ENCODE results near the gene IPO11. TPM values are rescaled to one million over a fixed set of nuclear protein-coding genes. Genes with fewer than 3 reads are reported as not detected.

The IPO11 gene
- total and polyA plus RNA-seq, 2 of the 13 experiments (the other 11 are each of a cell fraction or from before 2014, with no cell fraction given) = 13.9 to 24.4 TPM

- TF ChIP-seq ZBTB37 (CRISPR knock-in tag; IDR thresholded peaks at IDR 0.05) (no peak), RCOR2 (CRISPR knock-in tag; IDR thresholded peaks at IDR 0.05) (no peak), ZMAT3 (CRISPR knock-in tag; conservative IDR thresholded peaks at IDR 0.05) (peak; percentile 92; the same call in 1 of the 2 replicates), ZNF7 (CRISPR knock-in tag; IDR thresholded peaks at IDR 0.05) (no peak), SAP130 (CRISPR knock-in tag; IDR thresholded peaks at IDR 0.05; ENCODE audit: low read depth) (peak; percentile 98), FOXM1 (CRISPR knock-in tag; IDR thresholded peaks at IDR 0.05) (no peak), SRSF4 (IDR thresholded peaks at IDR 0.05; ENCODE audit: low read depth, low read length, poor library complexity, severe bottlenecking) (no peak), HMG20B (CRISPR knock-in tag; conservative IDR thresholded peaks at IDR 0.05) (no peak), IKZF1 (IDR thresholded peaks at IDR 0.05) (no peak), ZBTB49 (CRISPR knock-in tag; IDR thresholded peaks at IDR 0.05; ENCODE audit: borderline replicate concordance) (no peak), HNRNPLL (IDR thresholded peaks at IDR 0.05; ENCODE audit: low read depth, low read length, poor library complexity, severe bottlenecking) (peak; percentile 77), ZBTB39 (CRISPR knock-in tag; IDR thresholded peaks at IDR 0.05) (no peak), GTF2F1 (IDR thresholded peaks at IDR 0.05; ENCODE audit: low read length) (no peak), ZSCAN30 (CRISPR knock-in tag; IDR thresholded peaks at IDR 0.05) (no peak), AFF4 (CRISPR knock-in tag; IDR thresholded peaks at IDR 0.05) (no peak), TCF7 (IDR thresholded peaks at IDR 0.05; ENCODE audit: low read depth) (no peak)
- TF ChIP-seq, protein P1, sequence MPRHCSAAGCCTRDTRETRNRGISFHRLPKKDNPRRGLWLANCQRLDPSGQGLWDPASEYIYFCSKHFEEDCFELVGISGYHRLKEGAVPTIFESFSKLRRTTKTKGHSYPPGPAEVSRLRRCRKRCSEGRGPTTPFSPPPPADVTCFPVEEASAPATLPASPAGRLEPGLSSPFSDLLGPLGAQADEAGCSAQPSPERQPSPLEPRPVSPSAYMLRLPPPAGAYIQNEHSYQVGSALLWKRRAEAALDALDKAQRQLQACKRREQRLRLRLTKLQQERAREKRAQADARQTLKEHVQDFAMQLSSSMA (CRISPR knock-in tag; IDR thresholded peaks at IDR 0.05) = peak; percentile 77; the same call in 1 of the 2 replicates
- TF ChIP-seq, protein P2, sequence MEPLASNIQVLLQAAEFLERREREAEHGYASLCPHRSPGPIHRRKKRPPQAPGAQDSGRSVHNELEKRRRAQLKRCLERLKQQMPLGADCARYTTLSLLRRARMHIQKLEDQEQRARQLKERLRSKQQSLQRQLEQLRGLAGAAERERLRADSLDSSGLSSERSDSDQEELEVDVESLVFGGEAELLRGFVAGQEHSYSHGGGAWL (CRISPR knock-in tag; IDR thresholded peaks at IDR 0.05) = peak; percentile 97
These were observed 8.9 kb upstream of the IPO11 start, which contains the start of gene DIMT1 (continued) for GRCh38 chr5:62403411-62404250.

Data from HepG2 (cell line).